Stomach (tissue), 4 donors: Measurements from ENCODE around the gene TPBGL.

Experiments used
- EP300 ChIP-seq: sonication (generic); formaldehyde crosslinking; IDR thresholded peaks from one replicate; pipeline ENCODE4 v1.6.1; 2017; ENCODE audit warnings: antibody characterized with exemption
- POLR2A ChIP-seq, 4 donors: fragments of 450-650 bp; IDR thresholded peaks; one replicate each; pipeline ENCODE4 v1.6.1; 2016; ENCODE audit warnings: antibody characterized with exemption in 4 of 4, control low read depth in 2 of 4, mild to moderate bottlenecking in 1 of 4, moderate library complexity in 1 of 4
- POLR2AphosphoS5 ChIP-seq, 3 donors: sonication (generic); formaldehyde crosslinking; IDR thresholded peaks; one replicate each; pipeline ENCODE4 v1.6.1; 2016; ENCODE audit warnings: antibody characterized with exemption in 3 of 3
- TF ChIP-seq, protein P1 (sequence below), 7 experiments: fragments of 450-650 bp in 4 of 7; fragments of 200-600 bp in 3 of 7; sonication (generic) in 3 of 7; IDR thresholded peaks; one replicate each; pipeline ENCODE4 v1.5.1; 2016 to 2019; ENCODE audit warnings: antibody characterized with exemption in 7 of 7, control low read depth in 2 of 7, mild to moderate bottlenecking in 1 of 7

DNA sequence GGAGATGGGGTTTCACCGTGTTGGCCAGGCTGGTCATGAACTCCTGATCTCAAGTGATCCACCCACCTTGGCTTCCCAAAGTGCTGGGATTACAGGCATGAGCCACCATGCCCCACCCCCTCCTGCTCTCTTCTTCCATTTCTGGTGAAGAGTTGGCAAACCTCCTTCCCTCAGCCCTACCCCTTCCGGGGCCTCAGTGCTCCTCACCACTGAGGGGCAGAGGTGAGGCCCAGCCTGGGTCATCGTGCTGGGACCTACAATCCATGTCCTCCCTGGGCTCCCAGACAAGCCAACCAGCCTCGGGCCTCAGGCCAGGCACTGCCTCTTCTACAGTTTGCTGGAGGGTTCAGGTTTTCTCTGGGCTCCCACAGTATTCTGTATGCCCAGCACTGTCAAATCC, 14.8 kb upstream of the TPBGL start:
- TF ChIP-seq EP300 (no peak), POLR2A (IDR thresholded peaks at IDR 0.05) (no peak), POLR2AphosphoS5 (IDR thresholded peaks at IDR 0.05) (no peak)
- TF ChIP-seq, protein P1, sequence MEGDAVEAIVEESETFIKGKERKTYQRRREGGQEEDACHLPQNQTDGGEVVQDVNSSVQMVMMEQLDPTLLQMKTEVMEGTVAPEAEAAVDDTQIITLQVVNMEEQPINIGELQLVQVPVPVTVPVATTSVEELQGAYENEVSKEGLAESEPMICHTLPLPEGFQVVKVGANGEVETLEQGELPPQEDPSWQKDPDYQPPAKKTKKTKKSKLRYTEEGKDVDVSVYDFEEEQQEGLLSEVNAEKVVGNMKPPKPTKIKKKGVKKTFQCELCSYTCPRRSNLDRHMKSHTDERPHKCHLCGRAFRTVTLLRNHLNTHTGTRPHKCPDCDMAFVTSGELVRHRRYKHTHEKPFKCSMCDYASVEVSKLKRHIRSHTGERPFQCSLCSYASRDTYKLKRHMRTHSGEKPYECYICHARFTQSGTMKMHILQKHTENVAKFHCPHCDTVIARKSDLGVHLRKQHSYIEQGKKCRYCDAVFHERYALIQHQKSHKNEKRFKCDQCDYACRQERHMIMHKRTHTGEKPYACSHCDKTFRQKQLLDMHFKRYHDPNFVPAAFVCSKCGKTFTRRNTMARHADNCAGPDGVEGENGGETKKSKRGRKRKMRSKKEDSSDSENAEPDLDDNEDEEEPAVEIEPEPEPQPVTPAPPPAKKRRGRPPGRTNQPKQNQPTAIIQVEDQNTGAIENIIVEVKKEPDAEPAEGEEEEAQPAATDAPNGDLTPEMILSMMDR (IDR thresholded peaks at IDR 0.05), result no peak
